Fibroblast of lung (primary cell): Measurements from ENCODE around the gene LRRN4. TPM values are rescaled to one million over a fixed set of nuclear protein-coding genes. Genes with fewer than 3 reads are reported as not detected.

ENCODE experiments used
- DNase-seq, 2 donors: peaks; one replicate each; pipeline versions ENCODE4 v3.0.0 to v3.0.0-alpha.2; 2010; ENCODE audit warnings: low read depth in 2 of 2
- H2AFZ ChIP-seq: 2 replicates; pipeline ENCODE4 v1.5.1; 2012; ENCODE audit warnings: low read length, control low read depth, inconsistent platforms
- H3K27ac ChIP-seq: 2 replicates; pipeline ENCODE4 v1.5.1; 2011; ENCODE audit warnings: low read length, control low read depth; ENCODE audit not compliant: insufficient read depth
- H3K27me3 ChIP-seq: 2 replicates; pipeline ENCODE4 v1.5.1; 2011; ENCODE audit warnings: mild to moderate bottlenecking, low read length; ENCODE audit not compliant: control insufficient read depth, insufficient read depth
- H3K36me3 ChIP-seq: 2 replicates; pipeline ENCODE4 v1.5.1; 2011; ENCODE audit warnings: low read length; ENCODE audit not compliant: control insufficient read depth, insufficient read depth
- H3K4me1 ChIP-seq: 2 replicates; pipeline ENCODE4 v1.5.1; 2011; ENCODE audit warnings: low read length; ENCODE audit not compliant: control insufficient read depth, insufficient read depth; ENCODE audit errors: extremely low read depth
- H3K4me2 ChIP-seq: 2 replicates; pipeline ENCODE4 v1.5.1; 2011; ENCODE audit warnings: low read length, control low read depth; ENCODE audit not compliant: insufficient read depth; ENCODE audit errors: extremely low read depth
- H3K4me3 ChIP-seq, 4 experiments: fragments of 200-600 bp in 1 of 4; sonication (generic) in 1 of 4; replicated peaks in 1 of 4; 2 replicates each; pipeline ENCODE4 v1.5.1; 2011 to 2016; ENCODE audit warnings: low read length in 4 of 4, low read depth in 3 of 4, mild to moderate bottlenecking in 3 of 4, control low read depth in 2 of 4, inconsistent platforms in 1 of 4, mixed read lengths in 1 of 4; ENCODE audit not compliant: insufficient read depth in 1 of 4; ENCODE audit errors: control extremely low read depth in 1 of 4
- H3K79me2 ChIP-seq: 2 replicates; pipeline ENCODE4 v1.5.1; 2012; ENCODE audit warnings: mild to moderate bottlenecking, low read length, inconsistent platforms; ENCODE audit not compliant: control insufficient read depth, insufficient read depth
- H3K9ac ChIP-seq: 2 replicates; pipeline ENCODE4 v1.5.1; 2011; ENCODE audit warnings: mild to moderate bottlenecking, low read length, control low read depth; ENCODE audit not compliant: insufficient read depth
- H3K9me3 ChIP-seq: 2 replicates; pipeline ENCODE4 v1.5.1; 2012; ENCODE audit warnings: low read depth, low read length; ENCODE audit not compliant: control insufficient read depth, insufficient read depth
- H4K20me1 ChIP-seq: 2 replicates; pipeline ENCODE4 v1.5.1; 2011; ENCODE audit warnings: low read length; ENCODE audit not compliant: control insufficient read depth, insufficient read depth; ENCODE audit errors: extremely low read depth
- EZH2 ChIP-seq: IDR thresholded peaks from 2 replicates; pipeline ENCODE4 v1.5.1; 2012; ENCODE audit warnings: low read length, control low read depth, mild to moderate bottlenecking; ENCODE audit errors: missing control alignments
- polyA plus RNA-seq, 2 donors: library from polyadenylated mRNA; depleted of rRNA in 1 of 2; stranded (reverse) in 1 of 2; unstranded in 1 of 2; fragments of >200 nt; gene quantifications; 2 replicates each; pipeline ENCODE4 v1.2.1, GENCODE V29; 2011 to 2012; ENCODE audit warnings: missing spikeins in 1 of 2
- total RNA-seq: library from RNA; depleted of rRNA; stranded (reverse); fragments of >200 nt; gene quantifications from 2 replicates; pipeline ENCODE4 v1.2.1, GENCODE V29; 2014
- TF ChIP-seq, protein P1 (sequence below), 2 donors: IDR thresholded peaks in 1 of 2; conservative IDR thresholded peaks in 1 of 2; 1 replicate in 1 of 2; 2 replicates in 1 of 2; pipeline ENCODE4 v1.5.1; 2011 to 2012; ENCODE audit warnings: low read length in 2 of 2, control low read depth in 1 of 2, inconsistent platforms in 1 of 2, low read depth in 1 of 2, mild to moderate bottlenecking in 1 of 2

The LRRN4 gene
- total and polyA plus RNA-seq, 2 donors (not counting 1 experiment from before 2014, with no cell fraction given) = under 0.01 TPM; not detected in 1

- H3K4me3 ChIP-seq = no peak overlapping the region
- no peaks in the 10 kb centered on the region for H3K36me3 ChIP-seq
- H3K27me3 ChIP-seq = no peaks in the 10 kb centered on the region
- TF ChIP-seq, protein P1, sequence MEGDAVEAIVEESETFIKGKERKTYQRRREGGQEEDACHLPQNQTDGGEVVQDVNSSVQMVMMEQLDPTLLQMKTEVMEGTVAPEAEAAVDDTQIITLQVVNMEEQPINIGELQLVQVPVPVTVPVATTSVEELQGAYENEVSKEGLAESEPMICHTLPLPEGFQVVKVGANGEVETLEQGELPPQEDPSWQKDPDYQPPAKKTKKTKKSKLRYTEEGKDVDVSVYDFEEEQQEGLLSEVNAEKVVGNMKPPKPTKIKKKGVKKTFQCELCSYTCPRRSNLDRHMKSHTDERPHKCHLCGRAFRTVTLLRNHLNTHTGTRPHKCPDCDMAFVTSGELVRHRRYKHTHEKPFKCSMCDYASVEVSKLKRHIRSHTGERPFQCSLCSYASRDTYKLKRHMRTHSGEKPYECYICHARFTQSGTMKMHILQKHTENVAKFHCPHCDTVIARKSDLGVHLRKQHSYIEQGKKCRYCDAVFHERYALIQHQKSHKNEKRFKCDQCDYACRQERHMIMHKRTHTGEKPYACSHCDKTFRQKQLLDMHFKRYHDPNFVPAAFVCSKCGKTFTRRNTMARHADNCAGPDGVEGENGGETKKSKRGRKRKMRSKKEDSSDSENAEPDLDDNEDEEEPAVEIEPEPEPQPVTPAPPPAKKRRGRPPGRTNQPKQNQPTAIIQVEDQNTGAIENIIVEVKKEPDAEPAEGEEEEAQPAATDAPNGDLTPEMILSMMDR (conservative IDR thresholded peaks at IDR 0.05 in 1 of 2, IDR thresholded peaks at IDR 0.05 in 1 of 2; ENCODE audit: low read depth in 1 of 2, low read length in 2 of 2) = no peak
- TF ChIP-seq EZH2 = no peak
- no peaks in the 10 kb centered on the region for H3K4me1 ChIP-seq
- DNase-seq = no peak
- no peaks in the 10 kb centered on the region for H4K20me1 ChIP-seq
- H3K4me2 ChIP-seq = no peak overlapping the region
- H2AFZ ChIP-seq = no peak overlapping the region
- H3K9ac ChIP-seq = no peak overlapping the region
- no peak overlapping the region for H3K27ac ChIP-seq
- no peaks in the 10 kb centered on the region for H3K79me2 ChIP-seq
- no peaks in the 10 kb centered on the region for H3K9me3 ChIP-seq
These were observed 62.9 kb downstream of the LRRN4 start for GRCh38 chr20:5990946-5991345.

Other genes with a start within 250 kb of the LRRN4 start
- gene CHGB, start 142.6 kb downstream of the LRRN4 start, total RNA-seq = under 0.01 TPM in 1 of 2 replicates, not detected in the other
- gene CHGB, start 142.6 kb downstream of the LRRN4 start, polyA plus RNA-seq = 0.09 and 0.12 TPM in 2 replicates
- gene TRMT6, start 103.5 kb downstream of the LRRN4 start, total RNA-seq = 7.2 and 7.8 TPM in 2 replicates
- 12.5 and 17.1 TPM in 2 replicates for gene TRMT6, start 103.5 kb downstream of the LRRN4 start, polyA plus RNA-seq
- gene MCM8, start 103.4 kb downstream of the LRRN4 start, total RNA-seq = 3.1 and 5.4 TPM in 2 replicates
- 4.8 and 8.8 TPM in 2 replicates for gene MCM8, start 103.4 kb downstream of the LRRN4 start, polyA plus RNA-seq
- 30.2 and 30.8 TPM in 2 replicates for gene CRLS1, start 47.9 kb downstream of the LRRN4 start, total RNA-seq
- gene CRLS1, start 47.9 kb downstream of the LRRN4 start, polyA plus RNA-seq = 43.4 and 54.3 TPM in 2 replicates
- gene FERMT1, start 69.0 kb upstream of the LRRN4 start, total RNA-seq = 3.3 and 6.8 TPM in 2 replicates
- gene FERMT1, start 69.0 kb upstream of the LRRN4 start, polyA plus RNA-seq = 4.6 and 8.1 TPM in 2 replicates